ENCODE measurements around the gene MICAL3.

The MICAL3 gene

GRCh38 chr22:17880468-17880867 is 143.9 kb downstream of the MICAL3 start:
- no peak for TF ChIP-seq POLR2AphosphoS5 (IDR thresholded peaks at IDR 0.05; ENCODE audit: low read depth, low read length)
- TF ChIP-seq, protein P1, sequence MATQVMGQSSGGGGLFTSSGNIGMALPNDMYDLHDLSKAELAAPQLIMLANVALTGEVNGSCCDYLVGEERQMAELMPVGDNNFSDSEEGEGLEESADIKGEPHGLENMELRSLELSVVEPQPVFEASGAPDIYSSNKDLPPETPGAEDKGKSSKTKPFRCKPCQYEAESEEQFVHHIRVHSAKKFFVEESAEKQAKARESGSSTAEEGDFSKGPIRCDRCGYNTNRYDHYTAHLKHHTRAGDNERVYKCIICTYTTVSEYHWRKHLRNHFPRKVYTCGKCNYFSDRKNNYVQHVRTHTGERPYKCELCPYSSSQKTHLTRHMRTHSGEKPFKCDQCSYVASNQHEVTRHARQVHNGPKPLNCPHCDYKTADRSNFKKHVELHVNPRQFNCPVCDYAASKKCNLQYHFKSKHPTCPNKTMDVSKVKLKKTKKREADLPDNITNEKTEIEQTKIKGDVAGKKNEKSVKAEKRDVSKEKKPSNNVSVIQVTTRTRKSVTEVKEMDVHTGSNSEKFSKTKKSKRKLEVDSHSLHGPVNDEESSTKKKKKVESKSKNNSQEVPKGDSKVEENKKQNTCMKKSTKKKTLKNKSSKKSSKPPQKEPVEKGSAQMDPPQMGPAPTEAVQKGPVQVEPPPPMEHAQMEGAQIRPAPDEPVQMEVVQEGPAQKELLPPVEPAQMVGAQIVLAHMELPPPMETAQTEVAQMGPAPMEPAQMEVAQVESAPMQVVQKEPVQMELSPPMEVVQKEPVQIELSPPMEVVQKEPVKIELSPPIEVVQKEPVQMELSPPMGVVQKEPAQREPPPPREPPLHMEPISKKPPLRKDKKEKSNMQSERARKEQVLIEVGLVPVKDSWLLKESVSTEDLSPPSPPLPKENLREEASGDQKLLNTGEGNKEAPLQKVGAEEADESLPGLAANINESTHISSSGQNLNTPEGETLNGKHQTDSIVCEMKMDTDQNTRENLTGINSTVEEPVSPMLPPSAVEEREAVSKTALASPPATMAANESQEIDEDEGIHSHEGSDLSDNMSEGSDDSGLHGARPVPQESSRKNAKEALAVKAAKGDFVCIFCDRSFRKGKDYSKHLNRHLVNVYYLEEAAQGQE (IDR thresholded peaks at IDR 0.05; ENCODE audit: insufficient read depth in 1 of 2, low read depth in 2 of 2, low read length in 2 of 2), result no peak
- no peak for TF ChIP-seq SIN3A (IDR thresholded peaks at IDR 0.05; ENCODE audit: borderline replicate concordance, insufficient read depth, low read length)
- no peak for TF ChIP-seq FOXP2 (optimal IDR thresholded peaks at IDR 0.05; ENCODE audit: borderline replicate concordance, extremely low read depth, extremely low read length, insufficient read depth)
- TF ChIP-seq TAF1 (IDR thresholded peaks at IDR 0.05; ENCODE audit: borderline replicate concordance, insufficient read depth, low read length), result no peak

DNA sequence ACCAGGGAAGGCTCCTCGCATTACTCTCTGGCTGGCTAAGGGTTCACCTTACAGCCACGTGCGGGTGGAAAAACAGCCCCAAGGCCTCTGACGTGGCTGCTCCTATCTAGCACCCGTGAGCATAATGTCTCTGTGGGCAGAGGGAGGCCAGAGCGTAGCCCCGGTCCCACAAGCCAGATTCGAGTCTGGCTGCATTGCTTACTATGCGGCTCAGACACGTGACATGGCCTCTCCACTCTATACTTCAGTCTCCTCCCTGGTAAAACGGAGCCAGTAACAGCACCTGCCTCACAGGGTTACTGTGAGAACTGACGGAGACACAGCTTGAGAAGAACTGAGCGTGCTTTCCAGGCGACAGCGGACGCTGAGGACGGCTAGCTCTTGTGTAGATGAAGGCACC is 144.3 kb downstream of the MICAL3 start:
- TF ChIP-seq FOXP2 (optimal IDR thresholded peaks at IDR 0.05; ENCODE audit: borderline replicate concordance, extremely low read depth, extremely low read length, insufficient read depth) (no peak), POLR2AphosphoS5 (IDR thresholded peaks at IDR 0.05; ENCODE audit: low read depth, low read length) (no peak), SIN3A (IDR thresholded peaks at IDR 0.05; ENCODE audit: borderline replicate concordance, insufficient read depth, low read length) (no peak), TAF1 (IDR thresholded peaks at IDR 0.05; ENCODE audit: borderline replicate concordance, insufficient read depth, low read length) (no peak)
- TF ChIP-seq, protein P1 (IDR thresholded peaks at IDR 0.05; ENCODE audit: insufficient read depth in 1 of 2, low read depth in 2 of 2, low read length in 2 of 2), result no peak

DNA sequence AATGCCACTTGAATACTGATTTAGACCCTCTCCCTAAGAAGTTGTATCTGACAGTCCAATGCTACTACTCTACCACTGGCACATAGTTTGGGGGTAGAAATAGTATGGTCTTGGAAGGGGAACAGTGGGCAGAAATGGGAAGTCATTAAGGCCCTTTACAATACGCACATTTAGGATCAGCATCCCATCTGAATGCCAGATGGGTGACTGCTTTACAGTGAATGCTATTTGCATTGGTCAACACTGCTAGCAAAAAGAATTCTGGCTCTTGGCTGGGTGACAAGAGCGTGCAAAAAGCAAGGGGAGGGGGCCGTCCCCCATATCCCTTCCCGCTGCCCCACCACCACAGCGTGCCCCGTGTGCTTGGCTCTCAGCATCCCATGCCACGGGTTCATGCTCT is 145.4 kb downstream of the MICAL3 start:
- TF ChIP-seq POLR2AphosphoS5 (IDR thresholded peaks at IDR 0.05; ENCODE audit: low read depth, low read length), result no peak

- TF ChIP-seq, protein P1 (IDR thresholded peaks at IDR 0.05; ENCODE audit: insufficient read depth in 1 of 2, low read depth in 2 of 2, low read length in 2 of 2), result no peak
- TF ChIP-seq FOXP2 (optimal IDR thresholded peaks at IDR 0.05; ENCODE audit: borderline replicate concordance, extremely low read depth, extremely low read length, insufficient read depth) (no peak), SIN3A (IDR thresholded peaks at IDR 0.05; ENCODE audit: borderline replicate concordance, insufficient read depth, low read length) (no peak), TAF1 (IDR thresholded peaks at IDR 0.05; ENCODE audit: borderline replicate concordance, insufficient read depth, low read length) (no peak), POLR2AphosphoS5 (IDR thresholded peaks at IDR 0.05; ENCODE audit: low read depth, low read length) (no peak)
Observed at GRCh38 chr22:17878186-17878694, 146.1 kb downstream of the MICAL3 start.

- TF ChIP-seq, protein P1 (IDR thresholded peaks at IDR 0.05; ENCODE audit: insufficient read depth in 1 of 2, low read depth in 2 of 2, low read length in 2 of 2), result no peak
- no peak for TF ChIP-seq TAF1 (IDR thresholded peaks at IDR 0.05; ENCODE audit: borderline replicate concordance, insufficient read depth, low read length)
Observed at GRCh38 chr22:17876306-17876831, 148.0 kb downstream of the MICAL3 start.

Measured in PFSK-1 (cell line).